RWPE1 (cell line): ENCODE data around the gene PCDHA7.
"Not testable (repeated sequence)": the region's sequence is repeated elsewhere in the genome, so short reads cannot be mapped to it uniquely, and the experiment has no call there.

Experiments
- CTCF ChIA-PET: fragments of 350-600 bp; sonication (Branson Sonifier 250); formaldehyde crosslinking; extraction: SDS; loops from one replicate; lab custom pipeline; 2021; lab: Yijun Ruan, JAX
- POLR2A ChIA-PET: fragments of 400-600 bp; formaldehyde crosslinking; extraction: SDS; loops from one replicate; lab custom pipeline; 2020; ENCODE audit warnings: antibody characterized with exemption; ENCODE audit not compliant: low non-redundant PET; lab: Yijun Ruan, JAX
- DNase-seq: peaks from one replicate; pipeline ENCODE4 v3.0.0; 2012; ENCODE audit warnings: low spot score
- H3K27ac ChIP-seq: fragments of 450-650 bp; 2 replicates; pipeline ENCODE4 v1.5.1; 2017
- CTCF ChIP-seq: fragments of 450-650 bp; conservative IDR thresholded peaks from 2 replicates; pipeline ENCODE4 v1.5.1; 2017; ENCODE audit warnings: low read depth, mild to moderate bottlenecking

PCDHA7 gene

GRCh38 chr5:140796718-140797095 lies 37.4 kb upstream of the PCDHA7 start:
- DNase-seq, result no peak
- no peak for TF ChIP-seq CTCF
- CTCF ChIA-PET, result no interaction called here
- POLR2A ChIA-PET, result no interaction called here
- no peak overlapping the region for H3K27ac ChIP-seq

- POLR2A ChIA-PET, result no interaction called here
- CTCF ChIA-PET, result no interaction called here
Measured at GRCh38 chr5:140800816-140801493, 33.1 kb upstream of the PCDHA7 start, which contains the start of gene PCDHA3. PCDHA3 (plus strand) TSS chr5:140801057.

GRCh38 chr5:140801494-140801841 lies 32.6 kb upstream of the PCDHA7 start:
- no peak for TF ChIP-seq CTCF
- CTCF ChIA-PET, result no interaction called here
- POLR2A ChIA-PET, result no interaction called here
- no peak overlapping the region for H3K27ac ChIP-seq
- no peak for DNase-seq

More at GRCh38 chr5:140800816-140801493, 33.1 kb upstream of the PCDHA7 start, which contains the start of gene PCDHA3:
- no peak for DNase-seq
- H3K27ac ChIP-seq, result no peak within 1 kb of the TSS
- TF ChIP-seq CTCF, result no peak

GRCh38 chr5:140802381-140802780 lies 31.7 kb upstream of the PCDHA7 start:
- POLR2A ChIA-PET, H3K27ac ChIP-seq, DNase-seq: not testable (repeated sequence)
- CTCF ChIA-PET, result interaction anchor here (1.1 kb wide), 1 partner anchor 14 kb away, joined by 6 read pairs; no protein-coding TSS in a partner anchor

- no peak for TF ChIP-seq CTCF
- CTCF ChIA-PET, result interaction anchor here (1.1 kb wide), 1 partner anchor 14 kb away, joined by 6 read pairs; no protein-coding TSS in a partner anchor
Measured at GRCh38 chr5:140802781-140803271, 31.2 kb upstream of the PCDHA7 start.

GRCh38 chr5:140806834-140807775 lies 27.0 kb upstream of the PCDHA7 start, which contains the start of gene PCDHA4:
PCDHA4 (plus strand) TSS chr5:140807068.
- DNase-seq, result no peak
- TF ChIP-seq CTCF, result no peak
- ChIA-PET CTCF (interaction anchor here (0.6 to 1.9 kb wide), 3 partner anchors 30 to 196 kb away, joined by 3 to 10 read pairs (median 3); partner anchors contain the start of gene PCDHA8), POLR2A (no interaction called here)
- H3K27ac ChIP-seq, result no peak within 1 kb of the TSS

More at GRCh38 chr5:140802781-140803271, 31.2 kb upstream of the PCDHA7 start:
- POLR2A ChIA-PET, result no interaction called here
- DNase-seq, result no peak
- no peak overlapping the region for H3K27ac ChIP-seq

- POLR2A ChIA-PET, DNase-seq, H3K27ac ChIP-seq: not testable (repeated sequence)
- CTCF ChIA-PET, result interaction anchor here (0.6 to 1.6 kb wide), 2 partner anchors 14 to 195 kb away, joined by 3 to 7 read pairs; no protein-coding TSS in a partner anchor
Measured at GRCh38 chr5:140808241-140808888, 25.7 kb upstream of the PCDHA7 start.
